ENCODE data around the gene PHF19.

- TF ChIP-seq MXI1 (conservative IDR thresholded peaks at IDR 0.05; ENCODE audit: poor library complexity, severe bottlenecking): no peak
- no peak for TF ChIP-seq TAF1 (IDR thresholded peaks at IDR 0.05; ENCODE audit: low read depth)
These were observed 16.8 kb upstream of the PHF19 start for GRCh38 chr9:120893611-120894307.

Data from neural cell (in vitro differentiated cells).